Measurements from ENCODE around the gene CD63. TPM values are rescaled to one million over a fixed set of nuclear protein-coding genes. Genes with fewer than 3 reads are reported as not detected.

CD63 gene
- total and polyA plus RNA-seq, 2 of the 13 experiments (the other 11 are each of a cell fraction or from before 2014, with no cell fraction given) = 234 to 277 TPM

- TF ChIP-seq ZNF512B (CRISPR knock-in tag; IDR thresholded peaks at IDR 0.05; ENCODE audit: borderline replicate concordance) (no peak), PAWR (CRISPR knock-in tag; IDR thresholded peaks at IDR 0.05; ENCODE audit: borderline replicate concordance) (no peak)
These were observed 10.1 kb downstream of the CD63 start (continued) for GRCh38 chr12:55718624-55719275.

- ATAC-seq (no peak), DNase-seq (ENCODE audit: low spot score) (no peak), FAIRE-seq (no peak)
- ChIA-PET CTCF (ENCODE audit: low intra/inter-chr PET ratio, low total read pairs) (no interaction called here), POLR2A (interaction anchor here (1.2 to 4.5 kb wide), 2 partner anchors 11 to 36 kb away, joined by 4 to 38 read pairs; partner anchors contain the start of gene CD63)
- no peaks in the 10 kb centered on the region for H3K79me2 ChIP-seq (ENCODE audit: insufficient read depth, low read length)
- BruUV-seq (replicated peaks) = no TSS peak
- H3K9me3 ChIP-seq (ENCODE audit: low read length) = no peaks in the 10 kb centered on the region
- H3K27me3 ChIP-seq (ENCODE audit: control insufficient read depth in 1 of 2, insufficient read depth in 2 of 2, low read length in 2 of 2) = no peaks in the 10 kb centered on the region
- H3K4me3 ChIP-seq (replicated peaks in 1 of 3; ENCODE audit: insufficient read depth in 1 of 3, low read depth in 2 of 3, low read length in 3 of 3) = no peak overlapping the region
- no peak overlapping the region for H3K27ac ChIP-seq (ENCODE audit: extremely low read length, insufficient read depth, low read length)
- peaks cover 68% of the 10 kb centered on the region for H3K4me1 ChIP-seq (ENCODE audit: insufficient read depth, low read length)
- H2AFZ ChIP-seq (ENCODE audit: low read length) = no peak overlapping the region
- H3K4me2 ChIP-seq (ENCODE audit: low read depth, low read length) = peak overlapping the region; percentile 72
- H3K9ac ChIP-seq (ENCODE audit: insufficient read depth, low read depth, low read length) = no peak overlapping the region
- 47% methylated on average over 4 of the region's 4 CpGs for WGBS (ENCODE audit: low lambda C conversion rate)
- no peaks in the 10 kb centered on the region; a peak in 1 of 5 replicates for H3K36me3 ChIP-seq (replicated peaks in 1 of 2; ENCODE audit: control insufficient read depth in 1 of 2, insufficient read depth in 2 of 2, low read length in 2 of 2)
- H4K20me1 ChIP-seq (ENCODE audit: insufficient read depth, low read length) = no peaks in the 10 kb centered on the region
- in situ Hi-C loops (cut with HindIII; ENCODE audit: extremely low pct_ligation_motif_present, low pct_unique_long_range_greater_than_20kb) = no loop called here
- intact Hi-C loops (cut with micrococcal nuclease; ENCODE audit: unreplicated experiment) = no loop called here
- TF ChIP-seq BRCA1 (CRISPR knock-in tag; IDR thresholded peaks at IDR 0.05) (no peak), HOMEZ (CRISPR knock-in tag; IDR thresholded peaks at IDR 0.05; ENCODE audit: low read depth) (no peak), ZNF776 (CRISPR knock-in tag; IDR thresholded peaks at IDR 0.05) (no peak), STAT6 (CRISPR knock-in tag; IDR thresholded peaks at IDR 0.05; ENCODE audit: borderline replicate concordance) (no peak), ZNF138 (CRISPR knock-in tag; IDR thresholded peaks at IDR 0.05; ENCODE audit: low read depth) (no peak), ZNF629 (CRISPR knock-in tag; conservative IDR thresholded peaks at IDR 0.05) (no peak), ZNF777 (CRISPR knock-in tag; IDR thresholded peaks at IDR 0.05) (no peak), ONECUT2 (CRISPR knock-in tag; IDR thresholded peaks at IDR 0.05) (no peak), ZNF652 (CRISPR knock-in tag; IDR thresholded peaks at IDR 0.05; ENCODE audit: borderline replicate concordance, low read depth) (no peak), PATZ1 (CRISPR knock-in tag; IDR thresholded peaks at IDR 0.05) (peak; percentile 91), GATAD1 (CRISPR knock-in tag; IDR thresholded peaks at IDR 0.05) (no peak), ZNF614 (CRISPR knock-in tag; IDR thresholded peaks at IDR 0.05; ENCODE audit: borderline replicate concordance) (no peak)
These were observed 10.8 kb downstream of the CD63 start for GRCh38 chr12:55718015-55718414.

All from HepG2 (cell line).